Vagina (tissue), 2 donors: ENCODE measurements around the gene XIAP. TPM values are rescaled to one million over a fixed set of nuclear protein-coding genes. Genes with fewer than 3 reads are reported as not detected.

Source experiments
- DNase-seq, 2 donors: peaks; one replicate each; pipeline ENCODE4 v3.0.0-alpha.2; 2017; ENCODE audit errors: extremely low spot score in 2 of 2
- H3K27ac ChIP-seq: fragments of 200-600 bp; sonication (generic); one replicate; pipeline ENCODE4 v1.5.1; 2019
- H3K27me3 ChIP-seq: fragments of 200-600 bp; sonication (generic); one replicate; pipeline ENCODE4 v1.5.1; 2019
- H3K36me3 ChIP-seq, 2 donors: fragments of 200-600 bp; sonication (generic); one replicate each; pipeline ENCODE4 v1.5.1; 2017 to 2019
- H3K4me1 ChIP-seq: fragments of 200-600 bp; sonication (generic); one replicate; pipeline ENCODE4 v1.5.1; 2019
- H3K4me3 ChIP-seq, 2 donors: fragments of 200-600 bp; sonication (generic); 1 replicate in 1 of 2; 2 replicates in 1 of 2; pipeline ENCODE4 v1.5.1; 2016 to 2019
- H3K9me3 ChIP-seq: fragments of 200-600 bp; sonication (generic); one replicate; pipeline ENCODE4 v1.5.1; 2019
- POLR2A ChIP-seq, 2 donors: fragments of 450-650 bp; IDR thresholded peaks; one replicate each; pipeline ENCODE4 v1.6.1; 2017; ENCODE audit warnings: antibody characterized with exemption in 2 of 2, mild to moderate bottlenecking in 2 of 2, moderate library complexity in 2 of 2
- POLR2AphosphoS5 ChIP-seq, 2 donors: sonication (generic); formaldehyde crosslinking; IDR thresholded peaks; one replicate each; pipeline ENCODE4 v1.9.0; 2017; ENCODE audit warnings: antibody characterized with exemption in 2 of 2, mild to moderate bottlenecking in 2 of 2, low read depth in 1 of 2; ENCODE audit not compliant: insufficient read depth in 1 of 2
- intact Hi-C: fragments of 100-400 bp; cut with DNase I; formaldehyde crosslinking; loops from one replicate; pipeline ENCODE4 v1.15.1; 2023
- total RNA-seq: library from RNA; depleted of rRNA; stranded (reverse); fragments of >200 nt; gene quantifications from one replicate; pipeline ENCODE4 v1.2.3, GENCODE V29; 2016
- TF ChIP-seq, protein P1 (sequence below), 3 experiments: fragments of 450-650 bp in 2 of 3; fragments of 200-600 bp in 1 of 3; sonication (generic) in 1 of 3; IDR thresholded peaks; one replicate each; pipeline ENCODE4 v1.5.1; 2017 to 2019; ENCODE audit warnings: antibody characterized with exemption in 3 of 3, mild to moderate bottlenecking in 2 of 3, moderate library complexity in 2 of 3

Gene XIAP
- total RNA-seq, 1 donor from 2014 or later = 15.5 TPM

DNA sequence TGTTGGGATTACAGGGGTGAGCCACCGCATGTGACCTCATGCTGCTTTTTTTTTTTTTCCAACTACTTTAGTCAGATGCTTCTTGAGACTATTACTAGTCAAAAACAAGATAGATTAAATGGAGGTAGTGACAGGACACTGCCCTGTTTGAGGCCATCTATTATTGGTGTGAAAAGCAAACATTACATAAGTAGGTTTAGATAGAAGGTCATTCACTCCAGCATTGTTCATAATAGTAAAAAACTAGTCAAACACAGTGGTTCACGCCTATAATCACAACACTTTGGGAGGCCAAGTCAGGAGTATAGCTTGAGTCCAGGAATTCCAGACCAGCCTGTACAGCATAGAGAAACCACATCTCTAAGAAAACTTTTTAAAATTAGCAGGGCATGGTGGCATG is 16.3 kb downstream of the XIAP start:
- H3K9me3 ChIP-seq = no peaks in the 10 kb centered on the region
- TF ChIP-seq POLR2A (IDR thresholded peaks at IDR 0.05) (no peak), POLR2AphosphoS5 (IDR thresholded peaks at IDR 0.05; ENCODE audit: insufficient read depth in 1 of 2, low read depth in 1 of 2) (no peak)
- TF ChIP-seq, protein P1, sequence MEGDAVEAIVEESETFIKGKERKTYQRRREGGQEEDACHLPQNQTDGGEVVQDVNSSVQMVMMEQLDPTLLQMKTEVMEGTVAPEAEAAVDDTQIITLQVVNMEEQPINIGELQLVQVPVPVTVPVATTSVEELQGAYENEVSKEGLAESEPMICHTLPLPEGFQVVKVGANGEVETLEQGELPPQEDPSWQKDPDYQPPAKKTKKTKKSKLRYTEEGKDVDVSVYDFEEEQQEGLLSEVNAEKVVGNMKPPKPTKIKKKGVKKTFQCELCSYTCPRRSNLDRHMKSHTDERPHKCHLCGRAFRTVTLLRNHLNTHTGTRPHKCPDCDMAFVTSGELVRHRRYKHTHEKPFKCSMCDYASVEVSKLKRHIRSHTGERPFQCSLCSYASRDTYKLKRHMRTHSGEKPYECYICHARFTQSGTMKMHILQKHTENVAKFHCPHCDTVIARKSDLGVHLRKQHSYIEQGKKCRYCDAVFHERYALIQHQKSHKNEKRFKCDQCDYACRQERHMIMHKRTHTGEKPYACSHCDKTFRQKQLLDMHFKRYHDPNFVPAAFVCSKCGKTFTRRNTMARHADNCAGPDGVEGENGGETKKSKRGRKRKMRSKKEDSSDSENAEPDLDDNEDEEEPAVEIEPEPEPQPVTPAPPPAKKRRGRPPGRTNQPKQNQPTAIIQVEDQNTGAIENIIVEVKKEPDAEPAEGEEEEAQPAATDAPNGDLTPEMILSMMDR (IDR thresholded peaks at IDR 0.05) = no peak
- H3K36me3 ChIP-seq = no peaks in the 10 kb centered on the region
- H3K4me3 ChIP-seq = no peak overlapping the region
- H3K27ac ChIP-seq = no peak overlapping the region
- H3K4me1 ChIP-seq = peaks cover 14% of the 10 kb centered on the region
- no peaks in the 10 kb centered on the region for H3K27me3 ChIP-seq
- DNase-seq = no peak
- intact Hi-C loops = no loop called here

- intact Hi-C loops = no loop called here
- no peak overlapping the region for H3K27ac ChIP-seq
- no peak overlapping the region for H3K4me3 ChIP-seq
- DNase-seq = no peak
- TF ChIP-seq POLR2AphosphoS5 (IDR thresholded peaks at IDR 0.05; ENCODE audit: insufficient read depth in 1 of 2, low read depth in 1 of 2) (no peak), POLR2A (IDR thresholded peaks at IDR 0.05) (no peak)
- TF ChIP-seq, protein P1 (IDR thresholded peaks at IDR 0.05) = no peak
- H3K9me3 ChIP-seq = no peaks in the 10 kb centered on the region
- no peaks in the 10 kb centered on the region for H3K36me3 ChIP-seq
- no peaks in the 10 kb centered on the region for H3K27me3 ChIP-seq
- H3K4me1 ChIP-seq = peaks cover 14% of the 10 kb centered on the region
Observed at GRCh38 chrX:123876844-123877243, 17.0 kb downstream of the XIAP start.

GRCh38 chrX:123878252-123878721 is 18.4 kb downstream of the XIAP start:
- Histone ChIP-seq H3K27me3 (no peaks in the 10 kb centered on the region), H3K36me3 (no peaks in the 10 kb centered on the region), H3K27ac (no peak overlapping the region), H3K9me3 (no peaks in the 10 kb centered on the region), H3K4me1 (peaks cover 14% of the 10 kb centered on the region), H3K4me3 (no peak overlapping the region)
- TF ChIP-seq, protein P1 (IDR thresholded peaks at IDR 0.05) = no peak
- TF ChIP-seq POLR2AphosphoS5 (IDR thresholded peaks at IDR 0.05; ENCODE audit: insufficient read depth in 1 of 2, low read depth in 1 of 2) (no peak), POLR2A (IDR thresholded peaks at IDR 0.05) (no peak)
- DNase-seq = no peak
- intact Hi-C loops = no loop called here

DNA sequence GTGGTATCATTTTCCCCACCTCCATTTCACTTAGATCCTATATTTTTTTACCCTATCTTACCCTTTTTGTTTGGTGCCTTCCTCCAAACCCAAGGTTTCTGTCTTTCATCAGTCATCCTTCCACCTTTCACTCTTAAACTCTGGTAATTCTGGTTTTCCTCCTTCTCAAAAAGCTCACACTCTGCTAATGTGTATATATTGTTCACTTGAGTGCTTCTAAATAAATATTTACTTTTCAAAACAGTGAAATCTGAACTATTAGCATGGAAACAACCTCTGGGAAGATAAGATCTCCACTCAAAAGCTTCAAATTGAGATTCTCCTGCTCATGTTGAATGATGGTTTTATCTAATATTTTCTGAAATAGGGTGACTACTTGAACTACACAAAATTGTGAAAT is 21.5 kb downstream of the XIAP start:
- H3K36me3 ChIP-seq = no peaks in the 10 kb centered on the region
- H3K4me1 ChIP-seq = peaks cover 14% of the 10 kb centered on the region
- intact Hi-C loops = no loop called here
- TF ChIP-seq POLR2AphosphoS5 (IDR thresholded peaks at IDR 0.05; ENCODE audit: insufficient read depth in 1 of 2, low read depth in 1 of 2) (no peak), POLR2A (IDR thresholded peaks at IDR 0.05) (no peak)
- TF ChIP-seq, protein P1 (IDR thresholded peaks at IDR 0.05) = no peak
- H3K9me3 ChIP-seq = no peaks in the 10 kb centered on the region
- H3K27ac ChIP-seq = no peak overlapping the region
- no peak for DNase-seq
- no peaks in the 10 kb centered on the region for H3K27me3 ChIP-seq
- no peak overlapping the region for H3K4me3 ChIP-seq

- Histone ChIP-seq H3K27me3 (no peaks in the 10 kb centered on the region), H3K9me3 (no peaks in the 10 kb centered on the region), H3K36me3 (no peaks in the 10 kb centered on the region), H3K4me3 (no peak overlapping the region), H3K27ac (no peak overlapping the region), H3K4me1 (peaks cover 14% of the 10 kb centered on the region)
- no peak for DNase-seq
- TF ChIP-seq, protein P1 (IDR thresholded peaks at IDR 0.05) = no peak
- TF ChIP-seq POLR2A (IDR thresholded peaks at IDR 0.05) = no peak
- no peak for TF ChIP-seq POLR2AphosphoS5 (IDR thresholded peaks at IDR 0.05; ENCODE audit: insufficient read depth in 1 of 2, low read depth in 1 of 2)
- intact Hi-C loops = no loop called here
Observed at GRCh38 chrX:123882391-123882790, 22.5 kb downstream of the XIAP start.
